ENCODE measurements around the gene TMC5. TPM values are rescaled to one million over a fixed set of nuclear protein-coding genes. Genes with fewer than 3 reads are reported as not detected.

Gene TMC5
- total and polyA plus RNA-seq, 7 donors: 0.01 to 0.04 TPM; not detected in 5

DNA sequence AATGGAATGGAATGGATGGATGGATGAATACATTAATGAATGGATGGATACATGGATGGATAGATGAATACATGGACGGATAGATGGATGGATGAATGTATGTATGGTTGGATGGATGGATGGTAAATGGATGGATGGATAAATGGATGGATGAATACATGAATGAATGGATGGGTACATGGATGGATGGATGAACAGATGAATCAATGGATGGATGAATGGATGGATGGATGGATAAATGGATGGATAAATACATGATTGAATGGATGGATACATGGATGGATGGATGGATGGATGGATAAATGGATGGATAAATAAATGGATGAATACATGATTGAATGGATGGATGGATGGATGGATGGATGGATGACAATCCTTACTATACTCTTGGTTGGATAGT is 26.0 kb downstream of the TMC5 start:
- intact Hi-C loops (cut with DNase I): no loop called here
- H3K4me1 ChIP-seq: no peaks in the 10 kb centered on the region
- DNase-seq: no peak
- TF ChIP-seq CTCF (IDR thresholded peaks at IDR 0.05): no peak
- ATAC-seq: no peak
- H3K27ac ChIP-seq: no peak overlapping the region
- no peak overlapping the region for H3K4me3 ChIP-seq
- peaks cover 0 to 3% (median 0%) of the 10 kb centered on the region in 3 donors for H3K27me3 ChIP-seq (ENCODE audit: insufficient read depth in 3 of 3, low read length in 2 of 3)
- H3K9me3 ChIP-seq: no peaks in the 10 kb centered on the region
- WGBS, 3 donors: 57 to 68% (median 67%) methylated on average over 1 of the region's 1 CpG
- no peaks in the 10 kb centered on the region for H3K36me3 ChIP-seq (ENCODE audit: insufficient read depth in 1 of 2, low read depth in 1 of 2)

DNA sequence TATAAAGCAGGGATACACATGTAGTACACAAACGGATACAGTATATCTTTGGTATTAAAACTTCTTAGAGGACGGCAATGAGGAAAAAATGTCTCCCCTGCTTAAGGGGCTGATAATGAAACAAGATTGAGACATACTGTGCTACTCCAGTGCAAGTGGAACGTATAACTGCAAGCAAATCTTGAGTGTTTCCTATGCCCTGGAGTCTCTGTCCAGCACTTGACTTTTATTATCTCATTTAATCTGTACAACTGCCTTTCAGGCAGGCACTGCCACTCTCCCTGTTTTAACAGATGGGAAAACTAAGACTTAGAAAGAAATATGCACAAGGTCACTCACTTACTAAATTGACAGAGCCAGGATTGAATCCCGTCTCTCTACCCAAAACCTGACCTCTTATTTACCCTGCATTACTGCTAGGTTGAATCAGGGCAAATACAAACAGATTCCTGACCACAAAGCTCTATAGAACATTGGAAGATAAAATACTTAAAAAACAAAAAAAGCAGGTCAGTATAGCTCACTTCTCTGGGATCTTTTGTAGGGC is 28.7 kb downstream of the TMC5 start:
- Histone ChIP-seq H3K9me3 (no peaks in the 10 kb centered on the region), H3K4me1 (no peaks in the 10 kb centered on the region), H3K27ac (no peak overlapping the region), H3K36me3 (ENCODE audit: insufficient read depth in 1 of 2, low read depth in 1 of 2) (no peaks in the 10 kb centered on the region), H3K4me3 (no peak overlapping the region), H3K27me3 (ENCODE audit: insufficient read depth in 3 of 3, low read length in 2 of 3) (peaks cover 0 to under 1% (median 0%) of the 10 kb centered on the region in 3 donors)
- TF ChIP-seq CTCF (IDR thresholded peaks at IDR 0.05): no peak
- WGBS, 3 donors: 52 to 68% (median 54%) methylated on average over 4 of the region's 4 CpGs
- intact Hi-C loops (cut with DNase I): no loop called here
- ATAC-seq (no peak), DNase-seq (no peak)

GRCh38 chr16:19446886-19447285 is 29.2 kb downstream of the TMC5 start:
- 88 to 94% (median 93%) methylated on average over 5 of the region's 5 CpGs for WGBS, 3 donors

DNA sequence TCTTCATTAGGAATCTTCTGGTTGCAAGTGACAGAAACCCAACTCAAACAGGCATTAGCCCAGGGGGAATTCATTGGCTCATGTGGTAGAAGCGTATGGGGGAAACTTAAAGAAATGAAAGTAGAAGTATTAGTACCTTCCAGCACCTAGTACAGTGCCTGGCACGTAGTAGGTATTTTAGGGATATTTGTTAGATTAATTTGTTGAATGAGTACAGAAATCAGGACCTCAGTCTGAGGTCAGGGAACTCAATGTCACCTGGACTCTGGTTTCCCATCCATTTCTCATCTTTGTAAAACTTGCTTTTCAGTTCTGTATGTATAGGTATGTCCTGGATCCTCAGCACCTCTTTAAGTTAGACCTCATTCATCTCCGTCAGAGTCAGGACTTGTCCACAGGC is 32.5 kb downstream of the TMC5 start:
- Histone ChIP-seq H3K9me3 (no peaks in the 10 kb centered on the region), H3K4me1 (no peaks in the 10 kb centered on the region), H3K27me3 (ENCODE audit: insufficient read depth in 3 of 3, low read length in 2 of 3) (no peaks in the 10 kb centered on the region), H3K27ac (no peak overlapping the region), H3K36me3 (ENCODE audit: insufficient read depth in 1 of 2, low read depth in 1 of 2) (no peaks in the 10 kb centered on the region), H3K4me3 (no peak overlapping the region)
- intact Hi-C loops (cut with DNase I): no loop called here
- 58 to 73% (median 62%) methylated on average over 3 of the region's 3 CpGs for WGBS, 3 donors
- TF ChIP-seq CTCF (IDR thresholded peaks at IDR 0.05): no peak
- ATAC-seq (no peak), DNase-seq (no peak)

More at GRCh38 chr16:19446886-19447285, 29.2 kb downstream of the TMC5 start:
- ATAC-seq: no peak
- no peak for TF ChIP-seq CTCF (IDR thresholded peaks at IDR 0.05)
- Histone ChIP-seq H3K9me3 (no peaks in the 10 kb centered on the region), H3K36me3 (ENCODE audit: insufficient read depth in 1 of 2, low read depth in 1 of 2) (no peaks in the 10 kb centered on the region), H3K27me3 (ENCODE audit: insufficient read depth in 3 of 3, low read length in 2 of 3) (no peaks in the 10 kb centered on the region), H3K27ac (no peak overlapping the region), H3K4me1 (no peaks in the 10 kb centered on the region), H3K4me3 (no peak overlapping the region)
- no peak for DNase-seq
- intact Hi-C loops (cut with DNase I): no loop called here
